ENCODE measurements around the gene CACNG5. TPM values are rescaled to one million over a fixed set of nuclear protein-coding genes. Genes with fewer than 3 reads are reported as not detected.

The CACNG5 gene
- total and polyA plus RNA-seq, 2 experiments from 2014 or later = 1.8 to 3.3 TPM

DNA sequence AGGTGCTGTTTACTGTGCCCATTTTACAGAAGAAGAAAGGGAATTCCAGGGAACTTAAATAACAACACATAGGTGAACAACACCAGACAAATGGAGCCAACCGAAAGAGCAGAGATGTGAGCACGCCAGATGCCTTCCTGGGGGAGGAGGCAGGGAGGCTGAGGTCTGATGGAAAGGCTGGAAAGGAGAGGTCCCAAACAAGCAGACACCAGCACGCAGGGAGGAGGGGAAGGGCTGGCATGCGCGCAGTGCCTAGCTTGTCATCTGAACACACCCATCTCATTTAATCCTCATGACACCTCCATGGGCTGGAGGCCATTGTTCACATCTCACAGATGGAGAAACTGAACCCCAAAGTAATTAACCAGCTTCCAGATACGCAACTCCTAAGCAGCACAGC is 20.9 kb upstream of the CACNG5 start:
- Histone ChIP-seq H3K4me3 (no peak overlapping the region), H2AFZ (no peak overlapping the region), H3K4me1 (ENCODE audit: insufficient read depth) (no peaks in the 10 kb centered on the region), H4K20me1 (replicated peaks; ENCODE audit: insufficient read depth) (no peaks in the 10 kb centered on the region), H3K27ac (ENCODE audit: low read depth) (no peak overlapping the region), H3K27me3 (ENCODE audit: insufficient read depth) (no peaks in the 10 kb centered on the region), H3F3A (replicated peaks; ENCODE audit: low read depth) (no peaks in the 10 kb centered on the region), H3K4me2 (no peak overlapping the region), H3K36me3 (ENCODE audit: insufficient read depth) (0 out of 2 replicates have a peak, but pooled peaks cover 3% of the 10 kb centered on the region), H3K9me2 (ENCODE audit: insufficient read depth) (no peaks in the 10 kb centered on the region), H3K79me2 (replicated peaks; ENCODE audit: insufficient read depth) (no peaks in the 10 kb centered on the region)
- peaks cover 21% of the 10 kb centered on the region for H3K9me3 Mint-ChIP-seq
- TF ChIP-seq, protein P1, sequence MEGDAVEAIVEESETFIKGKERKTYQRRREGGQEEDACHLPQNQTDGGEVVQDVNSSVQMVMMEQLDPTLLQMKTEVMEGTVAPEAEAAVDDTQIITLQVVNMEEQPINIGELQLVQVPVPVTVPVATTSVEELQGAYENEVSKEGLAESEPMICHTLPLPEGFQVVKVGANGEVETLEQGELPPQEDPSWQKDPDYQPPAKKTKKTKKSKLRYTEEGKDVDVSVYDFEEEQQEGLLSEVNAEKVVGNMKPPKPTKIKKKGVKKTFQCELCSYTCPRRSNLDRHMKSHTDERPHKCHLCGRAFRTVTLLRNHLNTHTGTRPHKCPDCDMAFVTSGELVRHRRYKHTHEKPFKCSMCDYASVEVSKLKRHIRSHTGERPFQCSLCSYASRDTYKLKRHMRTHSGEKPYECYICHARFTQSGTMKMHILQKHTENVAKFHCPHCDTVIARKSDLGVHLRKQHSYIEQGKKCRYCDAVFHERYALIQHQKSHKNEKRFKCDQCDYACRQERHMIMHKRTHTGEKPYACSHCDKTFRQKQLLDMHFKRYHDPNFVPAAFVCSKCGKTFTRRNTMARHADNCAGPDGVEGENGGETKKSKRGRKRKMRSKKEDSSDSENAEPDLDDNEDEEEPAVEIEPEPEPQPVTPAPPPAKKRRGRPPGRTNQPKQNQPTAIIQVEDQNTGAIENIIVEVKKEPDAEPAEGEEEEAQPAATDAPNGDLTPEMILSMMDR (conservative IDR thresholded peaks at IDR 0.05; ENCODE audit: low read depth in 2 of 2) = no peak
- TF ChIP-seq EZH2phosphoT487 (IDR thresholded peaks at IDR 0.05; ENCODE audit: unreplicated experiment) (no peak), STAT1 (IDR thresholded peaks at IDR 0.05; ENCODE audit: unreplicated experiment) (no peak), ZNF114 (CRISPR knock-in tag; IDR thresholded peaks at IDR 0.05) (no peak), ZNF331 (CRISPR knock-in tag; IDR thresholded peaks at IDR 0.05; ENCODE audit: low read depth) (no peak), NANOG (IDR thresholded peaks at IDR 0.05; ENCODE audit: borderline replicate concordance) (no peak), CREB1 (CRISPR knock-in tag; IDR thresholded peaks at IDR 0.05; ENCODE audit: low read depth) (no peak), POLR2AphosphoS5 (IDR thresholded peaks at IDR 0.05; ENCODE audit: low read depth) (no peak), EZH2 (IDR thresholded peaks at IDR 0.05; ENCODE audit: low read depth, unreplicated experiment) (no peak), JUNB (IDR thresholded peaks at IDR 0.05; ENCODE audit: unreplicated experiment) (no peak)
- TF ChIP-seq, protein P2, sequence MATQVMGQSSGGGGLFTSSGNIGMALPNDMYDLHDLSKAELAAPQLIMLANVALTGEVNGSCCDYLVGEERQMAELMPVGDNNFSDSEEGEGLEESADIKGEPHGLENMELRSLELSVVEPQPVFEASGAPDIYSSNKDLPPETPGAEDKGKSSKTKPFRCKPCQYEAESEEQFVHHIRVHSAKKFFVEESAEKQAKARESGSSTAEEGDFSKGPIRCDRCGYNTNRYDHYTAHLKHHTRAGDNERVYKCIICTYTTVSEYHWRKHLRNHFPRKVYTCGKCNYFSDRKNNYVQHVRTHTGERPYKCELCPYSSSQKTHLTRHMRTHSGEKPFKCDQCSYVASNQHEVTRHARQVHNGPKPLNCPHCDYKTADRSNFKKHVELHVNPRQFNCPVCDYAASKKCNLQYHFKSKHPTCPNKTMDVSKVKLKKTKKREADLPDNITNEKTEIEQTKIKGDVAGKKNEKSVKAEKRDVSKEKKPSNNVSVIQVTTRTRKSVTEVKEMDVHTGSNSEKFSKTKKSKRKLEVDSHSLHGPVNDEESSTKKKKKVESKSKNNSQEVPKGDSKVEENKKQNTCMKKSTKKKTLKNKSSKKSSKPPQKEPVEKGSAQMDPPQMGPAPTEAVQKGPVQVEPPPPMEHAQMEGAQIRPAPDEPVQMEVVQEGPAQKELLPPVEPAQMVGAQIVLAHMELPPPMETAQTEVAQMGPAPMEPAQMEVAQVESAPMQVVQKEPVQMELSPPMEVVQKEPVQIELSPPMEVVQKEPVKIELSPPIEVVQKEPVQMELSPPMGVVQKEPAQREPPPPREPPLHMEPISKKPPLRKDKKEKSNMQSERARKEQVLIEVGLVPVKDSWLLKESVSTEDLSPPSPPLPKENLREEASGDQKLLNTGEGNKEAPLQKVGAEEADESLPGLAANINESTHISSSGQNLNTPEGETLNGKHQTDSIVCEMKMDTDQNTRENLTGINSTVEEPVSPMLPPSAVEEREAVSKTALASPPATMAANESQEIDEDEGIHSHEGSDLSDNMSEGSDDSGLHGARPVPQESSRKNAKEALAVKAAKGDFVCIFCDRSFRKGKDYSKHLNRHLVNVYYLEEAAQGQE (IDR thresholded peaks at IDR 0.05; ENCODE audit: unreplicated experiment) = no peak
- TF ChIP-seq, protein P3, sequence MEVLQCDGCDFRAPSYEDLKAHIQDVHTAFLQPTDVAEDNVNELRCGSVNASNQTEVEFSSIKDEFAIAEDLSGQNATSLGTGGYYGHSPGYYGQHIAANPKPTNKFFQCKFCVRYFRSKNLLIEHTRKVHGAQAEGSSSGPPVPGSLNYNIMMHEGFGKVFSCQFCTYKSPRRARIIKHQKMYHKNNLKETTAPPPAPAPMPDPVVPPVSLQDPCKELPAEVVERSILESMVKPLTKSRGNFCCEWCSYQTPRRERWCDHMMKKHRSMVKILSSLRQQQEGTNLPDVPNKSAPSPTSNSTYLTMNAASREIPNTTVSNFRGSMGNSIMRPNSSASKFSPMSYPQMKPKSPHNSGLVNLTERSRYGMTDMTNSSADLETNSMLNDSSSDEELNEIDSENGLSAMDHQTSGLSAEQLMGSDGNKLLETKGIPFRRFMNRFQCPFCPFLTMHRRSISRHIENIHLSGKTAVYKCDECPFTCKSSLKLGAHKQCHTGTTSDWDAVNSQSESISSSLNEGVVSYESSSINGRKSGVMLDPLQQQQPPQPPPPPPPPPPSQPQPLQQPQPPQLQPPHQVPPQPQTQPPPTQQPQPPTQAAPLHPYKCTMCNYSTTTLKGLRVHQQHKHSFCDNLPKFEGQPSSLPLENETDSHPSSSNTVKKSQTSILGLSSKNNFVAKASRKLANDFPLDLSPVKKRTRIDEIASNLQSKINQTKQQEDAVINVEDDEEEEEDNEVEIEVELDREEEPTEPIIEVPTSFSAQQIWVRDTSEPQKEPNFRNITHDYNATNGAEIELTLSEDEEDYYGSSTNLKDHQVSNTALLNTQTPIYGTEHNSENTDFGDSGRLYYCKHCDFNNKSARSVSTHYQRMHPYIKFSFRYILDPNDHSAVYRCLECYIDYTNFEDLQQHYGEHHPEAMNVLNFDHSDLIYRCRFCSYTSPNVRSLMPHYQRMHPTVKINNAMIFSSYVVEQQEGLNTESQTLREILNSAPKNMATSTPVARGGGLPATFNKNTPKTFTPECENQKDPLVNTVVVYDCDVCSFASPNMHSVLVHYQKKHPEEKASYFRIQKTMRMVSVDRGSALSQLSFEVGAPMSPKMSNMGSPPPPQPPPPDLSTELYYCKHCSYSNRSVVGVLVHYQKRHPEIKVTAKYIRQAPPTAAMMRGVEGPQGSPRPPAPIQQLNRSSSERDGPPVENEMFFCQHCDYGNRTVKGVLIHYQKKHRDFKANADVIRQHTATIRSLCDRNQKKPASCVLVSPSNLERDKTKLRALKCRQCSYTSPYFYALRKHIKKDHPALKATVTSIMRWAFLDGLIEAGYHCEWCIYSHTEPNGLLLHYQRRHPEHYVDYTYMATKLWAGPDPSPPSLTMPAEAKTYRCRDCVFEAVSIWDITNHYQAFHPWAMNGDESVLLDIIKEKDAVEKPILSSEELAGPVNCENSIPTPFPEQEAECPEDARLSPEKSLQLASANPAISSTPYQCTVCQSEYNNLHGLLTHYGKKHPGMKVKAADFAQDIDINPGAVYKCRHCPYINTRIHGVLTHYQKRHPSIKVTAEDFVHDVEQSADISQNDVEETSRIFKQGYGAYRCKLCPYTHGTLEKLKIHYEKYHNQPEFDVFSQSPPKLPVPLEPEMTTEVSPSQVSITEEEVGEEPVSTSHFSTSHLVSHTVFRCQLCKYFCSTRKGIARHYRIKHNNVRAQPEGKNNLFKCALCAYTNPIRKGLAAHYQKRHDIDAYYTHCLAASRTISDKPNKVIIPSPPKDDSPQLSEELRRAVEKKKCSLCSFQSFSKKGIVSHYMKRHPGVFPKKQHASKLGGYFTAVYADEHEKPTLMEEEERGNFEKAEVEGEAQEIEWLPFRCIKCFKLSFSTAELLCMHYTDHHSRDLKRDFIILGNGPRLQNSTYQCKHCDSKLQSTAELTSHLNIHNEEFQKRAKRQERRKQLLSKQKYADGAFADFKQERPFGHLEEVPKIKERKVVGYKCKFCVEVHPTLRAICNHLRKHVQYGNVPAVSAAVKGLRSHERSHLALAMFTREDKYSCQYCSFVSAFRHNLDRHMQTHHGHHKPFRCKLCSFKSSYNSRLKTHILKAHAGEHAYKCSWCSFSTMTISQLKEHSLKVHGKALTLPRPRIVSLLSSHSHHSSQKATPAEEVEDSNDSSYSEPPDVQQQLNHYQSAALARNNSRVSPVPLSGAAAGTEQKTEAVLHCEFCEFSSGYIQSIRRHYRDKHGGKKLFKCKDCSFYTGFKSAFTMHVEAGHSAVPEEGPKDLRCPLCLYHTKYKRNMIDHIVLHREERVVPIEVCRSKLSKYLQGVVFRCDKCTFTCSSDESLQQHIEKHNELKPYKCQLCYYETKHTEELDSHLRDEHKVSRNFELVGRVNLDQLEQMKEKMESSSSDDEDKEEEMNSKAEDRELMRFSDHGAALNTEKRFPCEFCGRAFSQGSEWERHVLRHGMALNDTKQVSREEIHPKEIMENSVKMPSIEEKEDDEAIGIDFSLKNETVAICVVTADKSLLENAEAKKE (CRISPR knock-in tag; IDR thresholded peaks at IDR 0.05) = no peak
- TF ChIP-seq, protein P4, sequence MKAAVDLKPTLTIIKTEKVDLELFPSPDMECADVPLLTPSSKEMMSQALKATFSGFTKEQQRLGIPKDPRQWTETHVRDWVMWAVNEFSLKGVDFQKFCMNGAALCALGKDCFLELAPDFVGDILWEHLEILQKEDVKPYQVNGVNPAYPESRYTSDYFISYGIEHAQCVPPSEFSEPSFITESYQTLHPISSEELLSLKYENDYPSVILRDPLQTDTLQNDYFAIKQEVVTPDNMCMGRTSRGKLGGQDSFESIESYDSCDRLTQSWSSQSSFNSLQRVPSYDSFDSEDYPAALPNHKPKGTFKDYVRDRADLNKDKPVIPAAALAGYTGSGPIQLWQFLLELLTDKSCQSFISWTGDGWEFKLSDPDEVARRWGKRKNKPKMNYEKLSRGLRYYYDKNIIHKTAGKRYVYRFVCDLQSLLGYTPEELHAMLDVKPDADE (IDR thresholded peaks at IDR 0.05) = no peak
- no peak for DNase-seq (ENCODE audit: low spot score)
- no peak overlapping the region for H3K27ac Mint-ChIP-seq
- H3K36me3 Mint-ChIP-seq (ENCODE audit: low read depth) = peaks cover 13% of the 10 kb centered on the region; the same call in 2 of the 3 replicates
- no peak for ATAC-seq
- H3K4me3 Mint-ChIP-seq = no peak overlapping the region
- H3K4me1 Mint-ChIP-seq = no peaks in the 10 kb centered on the region
- H3K27me3 Mint-ChIP-seq (ENCODE audit: insufficient read depth, low read depth, poor library complexity) = peaks cover 9% of the 10 kb centered on the region

Measured in GM23338 (cell line).